GM13976 (cell line): Measurements from ENCODE around the gene DNA2.
A peak's percentile ranks its signal among the peaks of the same experiment; 100 is the strongest.
"Not testable (repeated sequence)": the region's sequence is repeated elsewhere in the genome, so short reads cannot be mapped to it uniquely, and the experiment has no call there.

ENCODE experiments used
- DNase-seq: peaks from one replicate; pipeline ENCODE4 v3.0.0; 2012; ENCODE audit warnings: low spot score
- CTCF ChIP-seq: IDR thresholded peaks from 2 replicates; pipeline ENCODE4 v1.5.1; 2012; ENCODE audit warnings: borderline replicate concordance, mild to moderate bottlenecking; ENCODE audit not compliant: insufficient read depth; ENCODE audit errors: extremely low read depth, missing control alignments, control extremely low read depth
- in situ Hi-C: fragments of 300-500 bp; cut with MboI; formaldehyde crosslinking; loops from one replicate; pipeline ENCODE4 v1.12.0; 2022; ENCODE audit warnings: low sequenced_read_pairs, mixed read lengths, inconsistent platforms; ENCODE audit not compliant: unreplicated experiment

The DNA2 gene

GRCh38 chr10:68471586-68472408 is at the start of gene DNA2:
Gene DNA2 (minus strand): TSS chr10:68471973. CDS start chr10:68471864, 109 bp downstream.
- no peak for TF ChIP-seq CTCF
- DNase-seq: peak; percentile 95
- in situ Hi-C loops: no loop called here

- DNase-seq, in situ Hi-C loops: not testable (repeated sequence)
These were observed 46.8 kb upstream of the DNA2 start for GRCh38 chr10:68518609-68519008.

- in situ Hi-C loops: no loop called here
- DNase-seq: no peak
- TF ChIP-seq CTCF: no peak
These were observed 45.4 kb upstream of the DNA2 start for GRCh38 chr10:68517188-68517587.

GRCh38 chr10:68516766-68517165 is 45.0 kb upstream of the DNA2 start:
- DNase-seq: no peak
- in situ Hi-C loops: no loop called here
- no peak for TF ChIP-seq CTCF

- DNase-seq, in situ Hi-C loops: not testable (repeated sequence)
These were observed 44.4 kb upstream of the DNA2 start for GRCh38 chr10:68516216-68516615.

- TF ChIP-seq CTCF: no peak
- in situ Hi-C loops: no loop called here
- DNase-seq: no peak
These were observed 36.3 kb upstream of the DNA2 start for GRCh38 chr10:68508090-68508489.

GRCh38 chr10:68506411-68506810 is 34.6 kb upstream of the DNA2 start:
- no peak for DNase-seq
- in situ Hi-C loops: no loop called here
- no peak for TF ChIP-seq CTCF
